HUES48 (cell line): Measurements from ENCODE around the gene MATCAP1.

Experiments used
- H3K27ac ChIP-seq: one replicate; pipeline ENCODE4 v1.7.0; 2013; ENCODE audit warnings: low read depth, low read length, inconsistent platforms
- H3K27me3 ChIP-seq: 2 replicates; pipeline ENCODE4 v1.6.1; 2013; ENCODE audit warnings: mild to moderate bottlenecking, low read length; ENCODE audit not compliant: control insufficient read depth, insufficient read depth
- H3K36me3 ChIP-seq: 2 replicates; pipeline ENCODE4 v1.6.1; 2013; ENCODE audit warnings: low read length; ENCODE audit not compliant: control insufficient read depth, insufficient read depth
- H3K4me1 ChIP-seq: 2 replicates; pipeline ENCODE4 v1.6.1; 2013; ENCODE audit warnings: mild to moderate bottlenecking, low read length; ENCODE audit not compliant: control insufficient read depth, insufficient read depth
- H3K4me3 ChIP-seq: 2 replicates; pipeline ENCODE4 v1.5.1; 2013; ENCODE audit warnings: mild to moderate bottlenecking, low read depth, low read length
- H3K9ac ChIP-seq: 2 replicates; pipeline ENCODE4 v1.6.1; 2013; ENCODE audit warnings: mild to moderate bottlenecking, low read depth, low read length, moderate library complexity
- H3K9me3 ChIP-seq: 2 replicates; pipeline ENCODE4 v1.6.1; 2013; ENCODE audit warnings: low read length; ENCODE audit not compliant: control insufficient read depth, insufficient read depth

The MATCAP1 gene

DNA sequence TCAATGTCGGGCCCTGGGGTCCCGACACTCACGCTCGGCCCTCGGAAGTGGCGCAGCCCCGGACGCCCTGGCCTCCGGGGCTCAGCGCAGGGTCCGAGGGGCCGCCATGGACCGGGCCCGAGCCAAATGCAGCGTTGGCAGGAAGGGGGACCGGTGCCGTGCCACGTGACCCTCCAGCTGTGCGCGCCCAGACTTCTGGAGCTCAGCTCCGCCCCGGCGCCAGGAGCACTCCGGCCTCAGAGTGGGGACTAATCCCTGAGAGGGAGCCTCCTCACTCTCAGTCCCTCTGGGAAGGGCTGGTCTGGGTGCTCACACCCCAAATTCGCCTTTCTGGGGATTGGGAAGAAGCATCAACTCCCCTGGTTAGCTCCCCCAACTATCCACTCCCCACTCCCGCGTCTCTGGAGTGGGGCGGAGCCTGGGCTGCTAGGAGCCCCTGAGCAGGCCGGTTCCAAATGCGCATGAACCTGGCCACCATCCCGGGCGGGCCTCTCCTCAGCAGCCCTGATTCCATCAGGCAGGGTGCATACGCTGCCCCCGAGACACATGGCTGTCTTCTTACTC, 32.8 kb downstream of the MATCAP1 start, which contains the start of gene B3GNT9:
TSS of gene B3GNT9 (minus strand) at position 166 of the 564 bp plus-strand sequence. CDS start 513 bp downstream, outside the sequence.
- no peaks in the 10 kb centered on the region for H3K9me3 ChIP-seq
- peak within 1 kb of the TSS; percentile 73 for H3K27ac ChIP-seq
- H3K4me1 ChIP-seq, result peaks cover 4% of the 10 kb centered on the region; the same call in 1 of the 2 replicates
- peak within 1 kb of the TSS; percentile 37; the same call in 1 of the 2 replicates for H3K9ac ChIP-seq
- peak within 1 kb of the TSS; percentile 70 for H3K4me3 ChIP-seq
- H3K36me3 ChIP-seq, result peaks cover 32% of the 10 kb centered on the region
- peaks cover 58% of the 10 kb centered on the region for H3K27me3 ChIP-seq

DNA sequence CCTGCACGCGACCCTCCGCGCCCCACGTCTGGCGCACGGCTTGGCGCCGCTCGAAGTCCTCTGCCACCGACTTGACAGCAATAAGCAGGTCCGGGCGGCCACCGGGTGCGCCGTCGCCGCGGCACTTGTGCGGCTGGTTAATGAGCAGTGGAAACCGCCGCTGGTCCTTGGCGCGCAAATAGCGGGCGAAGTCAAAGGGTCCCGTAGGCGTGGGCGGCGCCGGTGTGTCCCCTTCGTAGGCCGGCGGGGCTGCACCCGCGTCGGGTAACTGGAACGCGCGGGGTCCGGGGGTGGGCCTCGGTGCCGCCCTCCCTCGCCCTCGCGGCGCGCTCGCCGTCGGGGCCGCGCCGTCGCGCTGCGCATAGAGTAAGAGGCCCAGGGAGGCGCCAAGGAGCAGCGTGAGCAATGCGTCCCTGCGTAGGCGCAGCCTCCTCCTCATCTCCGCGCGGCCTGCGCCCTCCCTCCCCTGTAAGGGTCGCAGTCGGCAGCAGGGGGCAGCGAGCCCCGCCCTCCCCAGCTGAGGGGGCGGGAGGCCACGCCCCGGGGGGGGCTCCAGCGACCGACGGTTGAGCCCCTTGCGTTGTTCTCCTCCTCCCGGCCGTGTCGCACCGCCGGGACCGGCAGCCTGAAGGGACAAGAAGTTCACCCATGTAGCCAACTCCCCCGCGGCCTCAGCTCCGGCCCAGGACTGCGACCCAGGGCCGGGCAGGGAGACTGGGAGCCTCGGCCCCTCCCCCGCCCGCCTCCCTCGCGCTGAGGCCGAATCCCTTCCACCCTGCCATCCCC, 33.5 kb downstream of the MATCAP1 start:
- Histone ChIP-seq H3K27ac (peak overlapping the region; percentile 73), H3K9me3 (no peaks in the 10 kb centered on the region), H3K4me1 (no peaks in the 10 kb centered on the region; the same call in 1 of the 2 replicates), H3K4me3 (peak overlapping the region; percentile 70), H3K9ac (peak overlapping the region; percentile 37; the same call in 1 of the 2 replicates), H3K36me3 (peaks cover 39% of the 10 kb centered on the region), H3K27me3 (peaks cover 51% of the 10 kb centered on the region)

DNA sequence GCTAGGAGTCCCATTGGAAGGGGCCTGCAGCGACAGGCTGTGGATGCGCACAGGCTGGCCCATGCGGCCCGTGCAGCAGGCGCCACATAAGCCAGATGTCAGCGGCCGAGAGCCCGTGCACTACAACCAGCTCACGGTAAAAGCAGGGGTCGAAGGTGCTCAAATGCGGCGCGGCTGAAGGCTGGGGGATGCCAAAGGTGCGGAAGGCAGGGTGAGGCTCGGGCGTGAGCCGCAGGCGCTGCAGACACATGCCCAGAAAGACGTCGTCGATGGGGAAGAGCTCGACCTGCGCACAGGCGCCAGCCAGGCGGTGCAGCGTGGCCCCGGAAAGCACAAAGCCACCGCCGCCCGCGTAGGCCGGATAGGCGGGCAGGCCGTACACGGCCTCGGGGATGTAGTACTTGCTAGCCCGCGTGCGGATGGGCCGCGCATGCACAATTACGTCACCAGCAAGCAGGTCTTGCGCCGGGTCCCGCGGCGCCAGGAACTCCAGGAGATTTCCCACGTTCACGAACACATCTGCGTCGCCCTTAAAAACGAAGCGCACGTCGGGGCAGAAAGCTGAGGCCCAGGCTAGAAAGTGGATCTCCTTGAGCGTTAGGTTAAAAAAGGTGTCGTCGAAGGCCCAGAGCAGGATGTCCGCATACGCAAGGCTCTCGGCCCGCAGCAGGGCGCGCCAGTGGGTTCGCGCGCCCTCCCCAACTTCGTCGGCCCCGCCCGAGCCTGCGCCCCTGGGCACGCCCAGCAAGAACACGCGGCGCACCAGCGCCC, 34.3 kb downstream of the MATCAP1 start:
- H3K36me3 ChIP-seq, result peaks cover 47% of the 10 kb centered on the region

GRCh38 chr16:67148656-67149275, 35.0 kb downstream of the MATCAP1 start:
- no peaks in the 10 kb centered on the region for H3K9me3 ChIP-seq
- H3K4me1 ChIP-seq, result no peaks in the 10 kb centered on the region; the same call in 1 of the 2 replicates
- H3K9ac ChIP-seq, result no peak overlapping the region
- H3K27me3 ChIP-seq, result peaks cover 36% of the 10 kb centered on the region
- peaks cover 53% of the 10 kb centered on the region for H3K36me3 ChIP-seq
- no peak overlapping the region for H3K27ac ChIP-seq
- no peak overlapping the region for H3K4me3 ChIP-seq

More for the DNA sequence above, 34.3 kb downstream of the MATCAP1 start:
- Histone ChIP-seq H3K27me3 (peaks cover 43% of the 10 kb centered on the region), H3K4me1 (no peaks in the 10 kb centered on the region; the same call in 1 of the 2 replicates), H3K9me3 (no peaks in the 10 kb centered on the region), H3K9ac (no peak overlapping the region), H3K27ac (no peak overlapping the region), H3K4me3 (peak overlapping the region; percentile 70; the same call in 1 of the 2 replicates)

DNA sequence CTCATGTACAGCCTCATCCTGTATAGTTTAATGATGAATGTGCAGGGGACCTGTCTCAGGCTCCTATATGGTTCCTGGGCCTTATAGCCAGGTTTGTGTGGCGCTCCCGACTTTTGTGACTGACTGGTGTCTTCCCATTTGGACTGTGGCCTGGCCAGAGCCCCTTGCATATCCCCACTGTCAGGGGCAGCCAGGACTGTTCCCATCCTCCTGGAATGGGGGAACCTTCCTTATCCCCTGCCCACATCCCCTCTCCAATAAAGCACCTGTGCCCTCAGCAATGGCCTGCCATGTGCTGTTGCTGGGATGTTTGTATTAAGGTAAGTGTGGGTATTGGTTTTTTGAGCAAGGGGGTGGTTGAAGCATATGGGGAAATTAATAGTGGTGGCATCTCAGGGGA, 35.5 kb downstream of the MATCAP1 start:
- peaks cover 57% of the 10 kb centered on the region for H3K36me3 ChIP-seq

GRCh38 chr16:67147437-67148140, 36.2 kb downstream of the MATCAP1 start:
- H3K9ac ChIP-seq, result no peak overlapping the region
- no peaks in the 10 kb centered on the region for H3K9me3 ChIP-seq
- H3K36me3 ChIP-seq, result peaks cover 64% of the 10 kb centered on the region
- H3K27ac ChIP-seq, result no peak overlapping the region
- no peaks in the 10 kb centered on the region; the same call in 1 of the 2 replicates for H3K4me1 ChIP-seq
- H3K27me3 ChIP-seq, result peaks cover 25% of the 10 kb centered on the region
- no peak overlapping the region for H3K4me3 ChIP-seq

More for the DNA sequence above, 35.5 kb downstream of the MATCAP1 start:
- Histone ChIP-seq H3K4me1 (no peaks in the 10 kb centered on the region; the same call in 1 of the 2 replicates), H3K4me3 (no peak overlapping the region), H3K27me3 (peaks cover 31% of the 10 kb centered on the region), H3K9ac (no peak overlapping the region), H3K9me3 (no peaks in the 10 kb centered on the region), H3K27ac (no peak overlapping the region)

GRCh38 chr16:67146523-67147357, 37.0 kb downstream of the MATCAP1 start:
- H3K27me3 ChIP-seq, result peaks cover 16% of the 10 kb centered on the region
- H3K27ac ChIP-seq, result no peak overlapping the region
- peaks cover 72% of the 10 kb centered on the region for H3K36me3 ChIP-seq
- no peak overlapping the region for H3K9ac ChIP-seq
- no peaks in the 10 kb centered on the region for H3K9me3 ChIP-seq
- no peaks in the 10 kb centered on the region; the same call in 1 of the 2 replicates for H3K4me1 ChIP-seq
- H3K4me3 ChIP-seq, result no peak overlapping the region

- H3K4me1 ChIP-seq, result no peaks in the 10 kb centered on the region
- H3K27me3 ChIP-seq, result peaks cover 6% of the 10 kb centered on the region
- H3K36me3 ChIP-seq, result peaks cover 82% of the 10 kb centered on the region
Measured at GRCh38 chr16:67145746-67146145, 38.0 kb downstream of the MATCAP1 start.

DNA sequence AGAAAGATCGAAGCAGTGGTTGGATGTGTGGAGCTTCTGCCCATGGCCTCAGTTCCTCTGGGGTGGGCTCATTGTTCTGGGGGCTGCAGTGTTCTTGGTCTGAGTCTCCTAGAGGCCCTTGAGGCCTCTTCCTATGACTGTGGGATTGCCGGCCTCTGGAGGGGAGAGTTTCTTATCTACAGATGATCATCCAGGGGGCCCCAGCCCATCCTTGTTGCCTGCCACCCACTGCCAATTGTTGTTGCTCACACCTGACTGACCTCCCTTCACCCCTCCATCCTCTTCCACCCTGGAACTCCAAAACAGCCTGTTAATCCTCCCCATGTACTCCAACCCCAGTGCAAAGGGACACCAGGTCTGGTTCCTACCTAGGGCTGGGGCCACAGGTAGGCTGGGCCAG, 38.8 kb downstream of the MATCAP1 start:
- H3K36me3 ChIP-seq, result peaks cover 90% of the 10 kb centered on the region
- H3K4me3 ChIP-seq, result no peak overlapping the region
- peaks cover 5% of the 10 kb centered on the region; the same call in 1 of the 2 replicates for H3K27me3 ChIP-seq
- no peaks in the 10 kb centered on the region for H3K4me1 ChIP-seq
- H3K27ac ChIP-seq, result no peak overlapping the region
- no peaks in the 10 kb centered on the region for H3K9me3 ChIP-seq
- H3K9ac ChIP-seq, result no peak overlapping the region

More at GRCh38 chr16:67145746-67146145, 38.0 kb downstream of the MATCAP1 start:
- Histone ChIP-seq H3K9ac (no peak overlapping the region), H3K9me3 (no peaks in the 10 kb centered on the region), H3K27ac (no peak overlapping the region), H3K4me3 (no peak overlapping the region)
